ENCODE results near the gene KCNN4. TPM values are rescaled to one million over a fixed set of nuclear protein-coding genes. Genes with fewer than 3 reads are reported as not detected.

The KCNN4 gene
- total and polyA plus RNA-seq, 4 donors = 0.14 to 30.3 (median 0.51) TPM

- no peak overlapping the region for H3K9ac ChIP-seq (ENCODE audit: low read depth in 1 of 2, low read length in 2 of 2)
- DNase-seq (ENCODE audit: low spot score) = no peak
- peaks cover 0 to under 1% (median 0%) of the 10 kb centered on the region in 4 donors for H3K4me1 ChIP-seq (ENCODE audit: control insufficient read depth in 4 of 4, insufficient read depth in 4 of 4, low read length in 3 of 4)
- H3K4me3 ChIP-seq (ENCODE audit: low read depth in 1 of 3, low read length in 3 of 3) = no peak overlapping the region
- no peaks in the 10 kb centered on the region for H3K9me3 ChIP-seq (ENCODE audit: control insufficient read depth in 4 of 4, low read length in 3 of 4)
- no peaks in the 10 kb centered on the region for H3K27me3 ChIP-seq (ENCODE audit: control insufficient read depth in 4 of 4, insufficient read depth in 4 of 4, low read length in 3 of 4)
- TF ChIP-seq SP1 (IDR thresholded peaks at IDR 0.05) (no peak), RXRA (IDR thresholded peaks at IDR 0.05) (no peak), RAD21 (IDR thresholded peaks at IDR 0.05) (no peak), NR2F2 (IDR thresholded peaks at IDR 0.05) (no peak), FOXA1 (IDR thresholded peaks at IDR 0.05) (no peak), CTCF (IDR thresholded peaks at IDR 0.05; ENCODE audit: low read depth, low read length, missing input control) (no peak), HNF4G (IDR thresholded peaks at IDR 0.05) (no peak), TAF1 (conservative IDR thresholded peaks at IDR 0.05) (no peak), REST (IDR thresholded peaks at IDR 0.05) (no peak), YY1 (IDR thresholded peaks at IDR 0.05) (no peak), FOXA2 (IDR thresholded peaks at IDR 0.05) (no peak)
- TF ChIP-seq, protein P1, sequence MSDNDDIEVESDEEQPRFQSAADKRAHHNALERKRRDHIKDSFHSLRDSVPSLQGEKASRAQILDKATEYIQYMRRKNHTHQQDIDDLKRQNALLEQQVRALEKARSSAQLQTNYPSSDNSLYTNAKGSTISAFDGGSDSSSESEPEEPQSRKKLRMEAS (IDR thresholded peaks at IDR 0.05) = no peak
- no peak overlapping the region for H3K27ac ChIP-seq (ENCODE audit: low read depth in 1 of 2, low read length in 2 of 2)
- H3K36me3 ChIP-seq (ENCODE audit: control insufficient read depth in 4 of 4, insufficient read depth in 3 of 4, low read depth in 1 of 4, low read length in 3 of 4) = no peaks in the 10 kb centered on the region
- WGBS = 18% methylated on average over 3 of the region's 3 CpGs
Observed at GRCh38 chr19:43779820-43780219, 953 bp downstream of the KCNN4 start.

DNA sequence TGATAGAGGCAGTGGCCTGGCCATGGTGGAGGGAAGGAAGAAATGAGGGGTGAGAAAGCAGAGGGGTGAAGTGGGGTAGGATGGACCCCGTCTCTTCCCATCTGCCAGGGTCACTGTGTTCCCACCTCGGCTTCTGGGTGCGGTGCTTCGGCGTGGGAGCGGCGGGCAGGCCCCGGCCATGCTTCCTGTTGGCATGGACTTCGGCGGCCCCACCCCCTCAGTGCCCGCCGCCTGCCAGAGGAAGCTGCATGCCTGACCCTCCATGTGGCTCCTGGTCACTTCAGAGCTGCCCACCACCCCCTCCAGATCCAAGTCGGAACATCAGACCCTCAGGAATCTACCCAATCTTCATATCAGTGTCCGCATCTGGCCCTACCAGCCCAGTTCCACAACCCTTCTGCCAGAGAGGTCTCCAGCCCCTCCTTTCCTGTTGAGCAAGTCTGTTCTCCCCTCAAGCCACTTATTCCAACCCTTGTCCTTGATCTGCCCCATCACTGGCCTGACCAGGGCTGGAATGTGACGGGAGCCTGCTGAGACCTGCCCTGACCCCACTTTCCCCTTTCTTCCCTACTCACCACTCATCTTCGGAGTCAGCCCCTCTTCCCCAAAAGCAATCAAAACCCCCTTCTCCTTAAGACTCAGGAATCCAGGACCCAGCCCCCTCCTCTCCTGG is 1.5 kb downstream of the KCNN4 start:
- H3K27me3 ChIP-seq (ENCODE audit: control insufficient read depth in 4 of 4, insufficient read depth in 4 of 4, low read length in 3 of 4) = no peaks in the 10 kb centered on the region
- no peaks in the 10 kb centered on the region for H3K36me3 ChIP-seq (ENCODE audit: control insufficient read depth in 4 of 4, insufficient read depth in 3 of 4, low read depth in 1 of 4, low read length in 3 of 4)
- DNase-seq (ENCODE audit: low spot score) = no peak
- no peak overlapping the region for H3K27ac ChIP-seq (ENCODE audit: low read depth in 1 of 2, low read length in 2 of 2)
- peaks cover 2 to 4% (median 3%) of the 10 kb centered on the region in 4 donors for H3K4me1 ChIP-seq (ENCODE audit: control insufficient read depth in 4 of 4, insufficient read depth in 4 of 4, low read length in 3 of 4)
- no peak overlapping the region for H3K9ac ChIP-seq (ENCODE audit: low read depth in 1 of 2, low read length in 2 of 2)
- TF ChIP-seq FOXA2 (IDR thresholded peaks at IDR 0.05) (no peak), JUND (IDR thresholded peaks at IDR 0.05) (no peak), EGR1 (IDR thresholded peaks at IDR 0.05; ENCODE audit: low read depth in 2 of 2) (no peak), CTCF (IDR thresholded peaks at IDR 0.05; ENCODE audit: low read depth, low read length, missing input control) (no peak), NR2F2 (IDR thresholded peaks at IDR 0.05) (no peak), SP1 (IDR thresholded peaks at IDR 0.05) (no peak), TAF1 (conservative IDR thresholded peaks at IDR 0.05) (no peak), HNF4A (conservative IDR thresholded peaks at IDR 0.05) (no peak), RXRA (IDR thresholded peaks at IDR 0.05) (no peak), ZBTB33 (IDR thresholded peaks at IDR 0.05) (no peak), RAD21 (IDR thresholded peaks at IDR 0.05) (no peak), ATF3 (IDR thresholded peaks at IDR 0.05) (no peak), HNF4G (IDR thresholded peaks at IDR 0.05) (no peak), REST (IDR thresholded peaks at IDR 0.05) (no peak)
- H3K4me3 ChIP-seq (ENCODE audit: low read depth in 1 of 3, low read length in 3 of 3) = no peak overlapping the region
- 55% methylated on average over 16 of the region's 16 CpGs for WGBS
- H3K9me3 ChIP-seq (ENCODE audit: control insufficient read depth in 4 of 4, low read length in 3 of 4) = no peaks in the 10 kb centered on the region

All from liver (tissue), 9 donors.